NB4 (cell line): ENCODE data around the gene ANKRD34C.

Experiments
- CTCF ChIP-seq: IDR thresholded peaks from one replicate; pipeline ENCODE4 v1.5.1; 2012; ENCODE audit warnings: low read depth, low read length
- POLR2A ChIP-seq: IDR thresholded peaks from 2 replicates; pipeline ENCODE4 v1.6.1; 2011; ENCODE audit warnings: mild to moderate bottlenecking; ENCODE audit not compliant: insufficient read length; ENCODE audit errors: extremely low read depth

- no peak for TF ChIP-seq CTCF
- no peak for TF ChIP-seq POLR2A
These were observed 24.7 kb downstream of the ANKRD34C start for GRCh38 chr15:79307251-79307650.
